ENCODE results near the gene NCK2. TPM values are rescaled to one million over a fixed set of nuclear protein-coding genes. Genes with fewer than 3 reads are reported as not detected.
A peak's percentile ranks its signal among the peaks of the same experiment; 100 is the strongest.

NCK2 gene
- total RNA-seq, 5 donors from 2014 or later (not counting 1 experiment from before 2014, with no cell fraction given), result 97.7 to 154 (median 120) TPM

- Histone ChIP-seq H3K27ac (ENCODE audit: low read length) (peak overlapping the region; percentile 84), H3K9me3 (no peaks in the 10 kb centered on the region), H3K4me3 (ENCODE audit: control insufficient read depth in 1 of 2, extremely low read depth in 1 of 2, low read length in 1 of 2) (peak overlapping the region; percentile 15 to 36), H3K27me3 (replicated peaks in 1 of 2; ENCODE audit: control insufficient read depth in 2 of 2, extremely low read depth in 1 of 2, insufficient read depth in 2 of 2, low read length in 1 of 2) (no peaks in the 10 kb centered on the region), H3K4me1 (ENCODE audit: control insufficient read depth in 1 of 2, extremely low read depth in 1 of 2, insufficient read depth in 2 of 2, low read length in 2 of 2) (peaks cover 81 to 90% of the 10 kb centered on the region in 2 experiments), H3K36me3 (ENCODE audit: control insufficient read depth in 2 of 2, extremely low read depth in 1 of 2, insufficient read depth in 1 of 2, low read length in 1 of 2) (peaks cover 0 to 4% of the 10 kb centered on the region in 2 donors)
- Mint-ChIP-seq H3K4me3 (peak overlapping the region; percentile 78 to 80 (median 78)), H3K4me1 (peaks cover 91 to 96% (median 95%) of the 10 kb centered on the region in 3 donors), H3K27ac (peak overlapping the region; percentile 98 to 99), H3K9me3 (no peaks in the 10 kb centered on the region), H3K27me3 (no peaks in the 10 kb centered on the region), H3K36me3 (peaks cover 8% of the 10 kb centered on the region)
- POLR2A ChIA-PET, result interaction anchor here in 1 of 2 donors (0.6 kb wide), 1 partner anchor 110 kb away, joined by 3 read pairs; no protein-coding TSS in a partner anchor
- DNase-seq (peak in 1 of 35 experiments; percentile 47), ATAC-seq (replicated peaks in 1 of 4) (peak; percentile 14 to 26 (median 25))
- WGBS (ENCODE audit: insufficient coverage), result 0% methylated on average over 2 of the region's 9 CpGs
- CTCF ChIA-PET, result interaction anchor here (0.6 to 1.6 kb wide), 4 partner anchors 16 to 61 kb away, joined by 3 to 5 read pairs (median 3); no protein-coding TSS in a partner anchor
Measured at GRCh38 chr2:105795575-105795934, 50.8 kb downstream of the NCK2 start.

- H3K4me3 Mint-ChIP-seq, result peak overlapping the region; percentile 78 to 80 (median 78)
- H3K36me3 Mint-ChIP-seq, result peaks cover 11% of the 10 kb centered on the region
- H3K27ac Mint-ChIP-seq, result peak overlapping the region; percentile 98 to 99
- DNase-seq (peak in 18 of 35 experiments; percentile 29 to 68 (median 42)), ATAC-seq (replicated peaks in 1 of 4) (peak; percentile 61 to 72 (median 66))
- POLR2A ChIA-PET, result no interaction called here
- H3K9me3 ChIP-seq, result no peaks in the 10 kb centered on the region
- peak overlapping the region in 1 of 2 donors; percentile 57 for H3K4me3 ChIP-seq (ENCODE audit: control insufficient read depth in 1 of 2, extremely low read depth in 1 of 2, low read length in 1 of 2)
- peaks cover 0 to under 1% of the 10 kb centered on the region in 2 donors for H3K36me3 ChIP-seq (ENCODE audit: control insufficient read depth in 2 of 2, extremely low read depth in 1 of 2, insufficient read depth in 1 of 2, low read length in 1 of 2)
- peaks cover 82 to 90% of the 10 kb centered on the region in 2 experiments for H3K4me1 ChIP-seq (ENCODE audit: control insufficient read depth in 1 of 2, extremely low read depth in 1 of 2, insufficient read depth in 2 of 2, low read length in 2 of 2)
- peak overlapping the region; percentile 84 for H3K27ac ChIP-seq (ENCODE audit: low read length)
- H3K9me3 Mint-ChIP-seq, result no peaks in the 10 kb centered on the region
- peaks cover 91 to 96% (median 95%) of the 10 kb centered on the region in 3 donors for H3K4me1 Mint-ChIP-seq
- no peaks in the 10 kb centered on the region for H3K27me3 ChIP-seq (replicated peaks in 1 of 2; ENCODE audit: control insufficient read depth in 2 of 2, extremely low read depth in 1 of 2, insufficient read depth in 2 of 2, low read length in 1 of 2)
- CTCF ChIA-PET, result interaction anchor here (0.6 to 1.6 kb wide), 4 partner anchors 17 to 60 kb away, joined by 3 to 5 read pairs (median 3); no protein-coding TSS in a partner anchor
- WGBS (ENCODE audit: insufficient coverage), result 14% methylated on average over 4 of the region's 6 CpGs
- H3K27me3 Mint-ChIP-seq, result no peaks in the 10 kb centered on the region
Measured at GRCh38 chr2:105796131-105796638, 51.5 kb downstream of the NCK2 start.

- Mint-ChIP-seq H3K4me1 (peaks cover 91 to 96% (median 95%) of the 10 kb centered on the region in 3 donors), H3K27ac (peak overlapping the region; percentile 98 to 99), H3K27me3 (no peaks in the 10 kb centered on the region), H3K4me3 (peak overlapping the region; percentile 72 to 80 (median 78)), H3K9me3 (no peaks in the 10 kb centered on the region), H3K36me3 (peaks cover 9% of the 10 kb centered on the region)
- H3K27ac ChIP-seq (ENCODE audit: low read length), result peak overlapping the region; percentile 84
- no peaks in the 10 kb centered on the region for H3K9me3 ChIP-seq
- no peaks in the 10 kb centered on the region for H3K36me3 ChIP-seq (ENCODE audit: control insufficient read depth in 2 of 2, extremely low read depth in 1 of 2, insufficient read depth in 1 of 2, low read length in 1 of 2)
- CTCF ChIA-PET, result interaction anchor here in 1 of 2 donors (1.6 kb wide), 1 partner anchor 41 kb away, joined by 5 read pairs; no protein-coding TSS in a partner anchor
- no peaks in the 10 kb centered on the region for H3K27me3 ChIP-seq (replicated peaks in 1 of 2; ENCODE audit: control insufficient read depth in 2 of 2, extremely low read depth in 1 of 2, insufficient read depth in 2 of 2, low read length in 1 of 2)
- peaks cover 87 to 90% of the 10 kb centered on the region in 2 experiments for H3K4me1 ChIP-seq (ENCODE audit: control insufficient read depth in 1 of 2, extremely low read depth in 1 of 2, insufficient read depth in 2 of 2, low read length in 2 of 2)
- DNase-seq, result no peak
- POLR2A ChIA-PET, result no interaction called here
- peak overlapping the region in 1 of 2 donors; percentile 18 for H3K4me3 ChIP-seq (ENCODE audit: control insufficient read depth in 1 of 2, extremely low read depth in 1 of 2, low read length in 1 of 2)
- no peak for ATAC-seq (replicated peaks in 1 of 4)
Measured at GRCh38 chr2:105796791-105797190, 52.1 kb downstream of the NCK2 start.

GRCh38 chr2:105797298-105797819 is 52.6 kb downstream of the NCK2 start:
- ChIA-PET POLR2A (interaction anchor here (0.6 to 1.3 kb wide), 2 partner anchors 36 to 60 kb away, joined by 3 to 5 read pairs; no protein-coding TSS in a partner anchor), CTCF (interaction anchor here in 1 of 2 donors (1.3 to 2.5 kb wide), 2 partner anchors 7 to 10 kb away, joined by 6 to 16 read pairs; no protein-coding TSS in a partner anchor)
- Histone ChIP-seq H3K27ac (ENCODE audit: low read length) (peak overlapping the region; percentile 84), H3K4me3 (ENCODE audit: control insufficient read depth in 1 of 2, extremely low read depth in 1 of 2, low read length in 1 of 2) (peak overlapping the region; percentile 18 to 19), H3K36me3 (ENCODE audit: control insufficient read depth in 2 of 2, extremely low read depth in 1 of 2, insufficient read depth in 1 of 2, low read length in 1 of 2) (no peaks in the 10 kb centered on the region), H3K9me3 (no peaks in the 10 kb centered on the region), H3K27me3 (replicated peaks in 1 of 2; ENCODE audit: control insufficient read depth in 2 of 2, extremely low read depth in 1 of 2, insufficient read depth in 2 of 2, low read length in 1 of 2) (no peaks in the 10 kb centered on the region), H3K4me1 (ENCODE audit: control insufficient read depth in 1 of 2, extremely low read depth in 1 of 2, insufficient read depth in 2 of 2, low read length in 2 of 2) (peaks cover 89 to 93% of the 10 kb centered on the region in 2 experiments)
- Mint-ChIP-seq H3K9me3 (no peaks in the 10 kb centered on the region), H3K27ac (peak overlapping the region; percentile 98 to 99), H3K4me1 (peaks cover 91 to 96% (median 95%) of the 10 kb centered on the region in 3 donors), H3K36me3 (peaks cover 15% of the 10 kb centered on the region), H3K4me3 (peak overlapping the region; percentile 72 to 80 (median 78)), H3K27me3 (no peaks in the 10 kb centered on the region)
- WGBS (ENCODE audit: insufficient coverage), result 2% methylated on average over 5 of the region's 7 CpGs
- peak in 18 of 35 experiments; percentile 29 to 72 (median 43) for DNase-seq
- ATAC-seq (replicated peaks in 1 of 4), result peak; percentile 11 to 49 (median 32)

GRCh38 chr2:105798595-105798994 is 53.9 kb downstream of the NCK2 start:
- peaks cover 91 to 96% (median 95%) of the 10 kb centered on the region in 3 donors for H3K4me1 Mint-ChIP-seq
- Histone ChIP-seq H3K27ac (ENCODE audit: low read length) (peak overlapping the region; percentile 84), H3K27me3 (replicated peaks in 1 of 2; ENCODE audit: control insufficient read depth in 2 of 2, extremely low read depth in 1 of 2, insufficient read depth in 2 of 2, low read length in 1 of 2) (no peaks in the 10 kb centered on the region), H3K36me3 (ENCODE audit: control insufficient read depth in 2 of 2, extremely low read depth in 1 of 2, insufficient read depth in 1 of 2, low read length in 1 of 2) (no peaks in the 10 kb centered on the region), H3K4me3 (ENCODE audit: control insufficient read depth in 1 of 2, extremely low read depth in 1 of 2, low read length in 1 of 2) (peak overlapping the region in 1 of 2 donors; percentile 14), H3K4me1 (ENCODE audit: control insufficient read depth in 1 of 2, extremely low read depth in 1 of 2, insufficient read depth in 2 of 2, low read length in 2 of 2) (peaks cover 91% of the 10 kb centered on the region in 2 experiments), H3K9me3 (no peaks in the 10 kb centered on the region)
- no peaks in the 10 kb centered on the region for H3K9me3 Mint-ChIP-seq
- H3K27ac Mint-ChIP-seq, result peak overlapping the region; percentile 98 to 99
- DNase-seq (peak in 7 of 35 experiments; percentile 30 to 76 (median 35)), ATAC-seq (replicated peaks in 1 of 4) (peak; percentile 29 to 50 (median 38))
- H3K27me3 Mint-ChIP-seq, result no peaks in the 10 kb centered on the region
- WGBS (ENCODE audit: insufficient coverage), result no CpG with 5 or more reads among the region's 2 CpGs
- ChIA-PET POLR2A (interaction anchor here (0.6 to 1.7 kb wide), 10 partner anchors 15 to 452 kb away, joined by 3 to 8 read pairs (median 5); no protein-coding TSS in a partner anchor), CTCF (interaction anchor here (0.7 to 2.5 kb wide), 8 partner anchors 9 to 364 kb away, joined by 3 to 16 read pairs (median 4); no protein-coding TSS in a partner anchor)
- peaks cover 17% of the 10 kb centered on the region for H3K36me3 Mint-ChIP-seq
- H3K4me3 Mint-ChIP-seq, result peak overlapping the region; percentile 73 to 80 (median 78)
